Measurements from ENCODE around the gene MYO10.
"Not testable (repeated sequence)": the region's sequence is repeated elsewhere in the genome, so short reads cannot be mapped to it uniquely, and the experiment has no call there.

MYO10 gene

GRCh38 chr5:16889203-16889971, 46.7 kb downstream of the MYO10 start:
- DNase-seq (ENCODE audit: low read depth in 3 of 3, low spot score in 1 of 3): no peak

GRCh38 chr5:16888694-16889124, 47.4 kb downstream of the MYO10 start:
- no peak for DNase-seq (ENCODE audit: low read depth in 3 of 3, low spot score in 1 of 3)

GRCh38 chr5:16886793-16887345, 49.2 kb downstream of the MYO10 start:
- no peak for DNase-seq (ENCODE audit: low read depth in 3 of 3, low spot score in 1 of 3)

DNA sequence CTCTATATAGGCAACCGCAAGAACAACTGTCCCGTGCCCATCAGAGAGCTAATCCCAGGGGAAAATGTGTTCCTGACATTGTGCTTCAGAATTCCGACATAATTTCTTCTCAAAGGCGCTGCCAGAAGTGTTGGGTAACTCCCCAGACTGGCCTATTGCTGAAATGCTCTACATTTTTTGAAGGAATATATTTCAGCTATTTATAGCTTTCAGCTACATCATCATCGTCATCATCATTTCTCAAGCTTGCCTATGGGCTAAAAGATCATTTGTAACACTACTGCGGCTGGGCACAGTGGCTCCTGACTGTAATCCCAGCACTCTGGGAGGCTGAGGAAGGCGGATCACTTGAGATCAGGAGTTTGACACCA, 49.7 kb downstream of the MYO10 start:
- DNase-seq (ENCODE audit: low read depth in 3 of 3, low spot score in 1 of 3): no peak

DNA sequence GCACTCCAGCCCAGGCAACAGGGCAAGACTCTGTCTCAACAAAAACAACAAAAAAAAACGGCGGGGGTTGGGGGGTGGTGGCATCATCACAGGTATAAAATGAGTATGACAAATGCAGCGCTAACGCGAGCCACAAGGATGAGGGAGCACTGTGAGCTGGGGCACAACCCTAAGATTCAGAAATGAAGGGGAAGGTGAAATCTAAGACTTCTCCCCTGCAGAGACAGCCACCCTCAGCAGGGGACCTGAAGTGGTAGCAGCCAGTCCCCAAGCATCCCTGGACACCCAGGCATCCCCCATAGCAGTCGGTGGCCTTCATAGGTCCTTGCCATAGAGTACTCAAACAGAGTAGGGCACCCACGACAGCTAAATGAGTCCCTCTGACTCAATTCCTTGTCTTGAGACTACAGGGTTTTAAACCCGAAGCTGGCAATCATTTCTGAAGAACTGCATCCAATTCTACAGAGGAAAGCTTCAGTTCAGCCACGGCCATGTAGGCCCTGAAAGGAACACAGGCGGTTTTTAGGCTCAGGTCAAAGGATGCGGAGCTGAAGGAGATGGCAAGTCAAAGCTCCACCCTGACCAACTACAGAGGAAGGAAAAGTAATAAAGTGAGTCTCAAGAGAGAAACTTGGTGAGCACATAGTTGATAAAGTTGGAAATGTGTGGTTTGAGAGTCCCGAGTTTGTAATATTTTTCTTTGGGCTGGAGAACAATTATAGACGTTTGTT, 50.3 kb downstream of the MYO10 start:
- DNase-seq (ENCODE audit: low read depth in 3 of 3, low spot score in 1 of 3): no peak

GRCh38 chr5:16884595-16884994, 51.5 kb downstream of the MYO10 start:
- DNase-seq (ENCODE audit: low read depth in 3 of 3, low spot score in 1 of 3): no peak

DNA sequence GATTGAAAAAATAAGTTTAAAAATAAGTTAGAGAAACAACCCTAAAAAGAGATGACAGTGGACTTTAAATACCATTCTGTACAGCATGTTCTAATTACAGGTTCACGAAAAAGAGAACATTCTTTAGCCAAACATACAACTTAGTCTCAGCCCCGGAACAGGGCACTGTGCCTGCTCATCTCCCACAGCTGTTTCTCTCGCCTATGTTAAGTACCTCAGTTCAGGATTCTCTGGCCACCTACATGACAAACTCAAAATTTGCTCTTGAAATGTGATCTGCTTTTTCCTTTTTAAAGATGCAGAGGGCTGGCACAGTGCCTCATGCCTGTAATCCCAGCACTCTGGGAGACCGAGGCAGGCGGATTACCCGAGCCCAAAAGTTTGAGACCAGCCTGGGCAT, 52.3 kb downstream of the MYO10 start:
- no peak for DNase-seq (ENCODE audit: low read depth in 3 of 3, low spot score in 1 of 3)

GRCh38 chr5:16883176-16883575, 52.9 kb downstream of the MYO10 start:
- no peak for DNase-seq (ENCODE audit: low read depth in 3 of 3, low spot score in 1 of 3)

GRCh38 chr5:16881251-16881650, 54.8 kb downstream of the MYO10 start:
- no peak for DNase-seq (ENCODE audit: low read depth in 3 of 3, low spot score in 1 of 3)

DNA sequence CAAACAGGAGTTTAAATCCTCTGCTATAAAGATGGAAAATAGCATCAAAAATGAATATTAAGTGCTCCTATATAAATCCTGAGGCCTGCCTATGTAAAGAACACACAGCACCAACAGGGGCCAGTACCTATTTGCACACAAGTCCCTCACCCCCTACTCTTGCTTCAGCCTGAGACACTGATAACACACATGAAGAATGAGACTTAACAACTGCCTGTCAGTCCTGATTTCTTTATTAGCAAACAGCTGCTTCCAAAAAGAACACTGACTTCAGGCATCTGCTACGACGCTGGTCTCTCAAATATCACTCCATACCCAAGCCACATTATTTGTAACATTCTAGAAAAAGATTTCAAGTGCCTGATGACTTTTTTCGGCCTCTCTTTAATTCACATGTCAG, 55.5 kb downstream of the MYO10 start:
- DNase-seq (ENCODE audit: low read depth in 3 of 3, low spot score in 1 of 3): no peak

GRCh38 chr5:16879650-16880049, 56.4 kb downstream of the MYO10 start:
- DNase-seq (ENCODE audit: low read depth in 3 of 3, low spot score in 1 of 3): no peak

DNA sequence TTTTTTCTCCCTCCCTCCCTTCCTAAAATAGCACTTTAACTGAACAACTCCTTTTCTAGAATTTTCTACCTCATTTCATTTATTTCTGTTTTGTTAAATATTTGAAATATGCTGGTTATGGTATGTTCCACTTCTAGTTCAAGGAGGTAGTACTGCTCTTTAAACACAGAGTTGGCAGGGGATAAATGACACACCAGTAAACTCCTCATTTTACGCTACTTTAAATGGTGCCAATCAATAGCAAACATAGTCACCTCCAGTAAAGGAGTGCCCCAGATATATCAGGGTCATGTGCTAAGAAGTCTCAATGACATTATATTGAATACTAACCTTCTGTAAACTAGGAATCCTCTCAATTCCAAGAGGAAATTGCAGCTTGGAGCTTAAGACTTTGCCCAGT, 56.9 kb downstream of the MYO10 start:
- DNase-seq (ENCODE audit: low read depth in 3 of 3, low spot score in 1 of 3): no peak

GRCh38 chr5:16877267-16877935, 58.7 kb downstream of the MYO10 start:
- DNase-seq (ENCODE audit: low read depth in 3 of 3, low spot score in 1 of 3): no peak

DNA sequence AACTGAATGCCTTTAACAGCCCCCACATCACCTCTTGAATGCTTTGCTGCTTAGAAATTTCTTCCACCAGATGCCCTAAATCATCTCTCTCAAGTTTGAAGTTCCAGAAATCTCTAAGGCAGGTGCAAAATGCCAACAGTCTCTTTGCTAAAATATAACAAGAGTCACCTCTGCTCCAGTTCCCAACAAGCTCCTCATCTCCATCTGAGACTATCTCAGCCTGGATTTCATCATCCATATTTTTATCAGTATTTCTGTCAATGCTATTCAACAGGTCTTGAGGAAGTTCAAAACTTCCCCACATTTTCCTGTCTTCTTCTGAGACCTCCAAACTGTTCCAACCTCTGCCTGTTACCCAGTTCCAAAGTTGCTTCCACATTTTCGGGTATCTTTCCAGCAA, 61.7 kb downstream of the MYO10 start:
- DNase-seq (ENCODE audit: low read depth in 3 of 3, low spot score in 1 of 3): not testable (repeated sequence)

DNA sequence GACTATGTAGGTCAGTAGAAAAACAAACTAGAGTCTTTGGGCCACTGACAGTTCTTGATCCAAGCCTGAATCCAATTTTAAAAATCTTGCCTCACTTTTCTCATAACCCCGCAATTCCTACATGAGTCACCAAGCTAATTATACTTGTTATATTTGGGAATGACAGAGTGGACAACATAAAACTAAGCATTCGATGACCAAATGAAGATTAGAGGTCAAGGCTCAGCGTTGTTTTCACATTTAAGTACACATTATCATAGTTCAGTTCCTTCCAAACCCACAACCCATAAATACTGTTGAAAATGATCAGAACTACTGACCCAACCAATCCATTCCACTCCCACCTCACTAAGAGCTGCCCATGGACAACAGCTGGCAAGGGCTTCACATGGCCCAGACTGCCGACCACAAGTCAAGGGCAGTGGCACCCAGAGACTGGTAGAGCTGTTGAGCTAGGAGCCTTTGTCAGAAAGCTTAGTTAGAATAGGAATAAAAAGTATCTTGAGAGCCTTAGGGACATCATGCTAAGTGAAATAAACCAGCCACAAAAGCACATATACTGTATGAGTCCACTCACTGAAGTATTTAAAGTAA, 64.2 kb downstream of the MYO10 start:
- DNase-seq (ENCODE audit: low read depth in 3 of 3, low spot score in 1 of 3): no peak

DNA sequence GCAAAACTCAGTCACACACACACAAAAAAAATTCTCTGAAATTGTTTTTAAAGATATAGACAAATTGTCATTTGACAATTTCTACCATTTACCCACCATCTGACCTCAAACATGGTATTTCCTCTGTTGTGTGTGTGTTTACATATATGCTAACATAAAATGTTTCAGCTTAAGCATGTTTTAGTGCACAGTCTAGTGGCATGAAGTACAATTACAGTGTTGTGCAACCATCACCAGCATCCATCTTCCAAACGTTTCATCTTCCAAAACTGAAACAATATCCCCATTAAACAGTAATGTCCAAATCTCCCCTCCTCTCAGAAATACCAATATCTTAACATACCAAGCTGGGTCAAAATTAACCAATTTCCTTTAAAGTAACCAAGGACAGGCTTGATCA, 65.2 kb downstream of the MYO10 start:
- no peak for DNase-seq (ENCODE audit: low read depth in 3 of 3, low spot score in 1 of 3)

- DNase-seq (ENCODE audit: low read depth in 3 of 3, low spot score in 1 of 3): no peak
Observed at GRCh38 chr5:16869821-16870796, 66.0 kb downstream of the MYO10 start.

- no peak for DNase-seq (ENCODE audit: low read depth in 3 of 3, low spot score in 1 of 3)
Observed at GRCh38 chr5:16867577-16867953, 68.5 kb downstream of the MYO10 start.

GRCh38 chr5:16866795-16867576, 69.1 kb downstream of the MYO10 start:
- no peak for DNase-seq (ENCODE audit: low read depth in 3 of 3, low spot score in 1 of 3)

DNA sequence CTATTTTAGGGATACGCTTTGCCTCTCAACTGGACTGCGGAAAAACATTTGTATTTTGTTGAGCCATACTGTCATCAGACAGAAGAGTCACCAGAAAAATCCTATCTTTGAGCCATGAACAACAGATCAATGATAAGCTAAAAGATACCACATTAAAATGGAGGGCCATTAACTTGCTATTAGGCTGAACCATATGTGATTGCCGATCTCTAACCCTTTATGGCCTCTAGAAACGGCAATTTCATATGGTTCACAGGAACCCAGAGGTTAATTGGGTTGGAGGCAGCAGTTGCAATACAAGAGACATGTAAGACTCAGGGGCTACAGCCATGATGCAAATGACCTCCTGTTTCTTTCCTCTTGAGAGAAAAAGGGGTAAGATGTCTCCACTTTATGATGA, 69.8 kb downstream of the MYO10 start:
- no peak for DNase-seq (ENCODE audit: low read depth in 3 of 3, low spot score in 1 of 3)
